Adrenal gland (tissue), 5 donors: ENCODE results near the gene TFB2M.

Experiments used
- CTCF ChIP-seq, 6 experiments: fragments of 450-650 bp in 4 of 6; fragments of 200-600 bp in 2 of 6; sonication (generic) in 1 of 6; IDR thresholded peaks; 1 replicate in 5 of 6; 2 replicates in 1 of 6; pipeline versions ENCODE4 v1.5.1 to v1.8.0; 2016 to 2021; ENCODE audit warnings: antibody characterized with exemption in 6 of 6, mild to moderate bottlenecking in 2 of 6, moderate library complexity in 1 of 6
- POLR2A ChIP-seq, 2 donors: fragments of 450-650 bp; IDR thresholded peaks; one replicate each; pipeline ENCODE4 v1.6.1; 2017; ENCODE audit warnings: antibody characterized with exemption in 2 of 2, mild to moderate bottlenecking in 2 of 2, moderate library complexity in 1 of 2
- donor health status: DM: no; HTN: no; CAD: no.

DNA sequence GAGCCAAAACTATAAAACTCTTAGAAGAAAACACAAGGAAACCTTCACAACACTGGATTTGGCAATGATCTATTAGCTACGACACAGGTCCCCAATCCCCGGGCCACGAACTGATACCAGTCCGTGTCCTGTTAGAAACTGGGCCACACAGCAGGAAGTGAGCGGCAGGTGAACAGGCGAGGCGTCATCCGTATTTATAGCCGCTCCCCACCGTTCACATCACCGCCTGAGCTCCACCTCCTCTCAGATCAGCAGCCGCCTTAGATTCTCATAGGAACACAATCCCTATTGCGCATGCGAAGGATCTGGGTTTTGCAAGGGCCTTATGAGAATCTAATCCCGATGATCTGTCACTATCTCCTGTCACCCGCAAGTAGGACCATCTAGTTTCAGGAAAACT is 11.9 kb downstream of the TFB2M start:
- no peak for TF ChIP-seq CTCF (IDR thresholded peaks at IDR 0.05)
- TF ChIP-seq POLR2A (IDR thresholded peaks at IDR 0.05): no peak
